Suprapubic skin (tissue), 4 donors: ENCODE measurements around the gene HSPG2.

Experiments used
- CTCF ChIP-seq, 2 donors: fragments of 200-600 bp in 1 of 2; fragments of 450-650 bp in 1 of 2; sonication (generic) in 1 of 2; IDR thresholded peaks; one replicate each; pipeline ENCODE4 v1.5.1; 2016 to 2019; ENCODE audit warnings: antibody characterized with exemption in 2 of 2, mild to moderate bottlenecking in 1 of 2, moderate library complexity in 1 of 2
- EP300 ChIP-seq: sonication (generic); formaldehyde crosslinking; IDR thresholded peaks from one replicate; pipeline ENCODE4 v1.6.1; 2017; ENCODE audit warnings: antibody characterized with exemption
- POLR2A ChIP-seq, 2 donors: fragments of 450-650 bp; IDR thresholded peaks; one replicate each; pipeline ENCODE4 v1.6.1; 2017; ENCODE audit warnings: antibody characterized with exemption in 2 of 2, mild to moderate bottlenecking in 2 of 2, moderate library complexity in 2 of 2
- POLR2AphosphoS5 ChIP-seq, 3 donors: sonication (generic); formaldehyde crosslinking; IDR thresholded peaks; one replicate each; pipeline ENCODE4 v1.6.1; 2017; ENCODE audit warnings: antibody characterized with exemption in 3 of 3

- TF ChIP-seq POLR2A (IDR thresholded peaks at IDR 0.05) (no peak), CTCF (IDR thresholded peaks at IDR 0.05) (no peak), POLR2AphosphoS5 (IDR thresholded peaks at IDR 0.05) (peak in 1 of 3 donors; percentile 5), EP300 (no peak)
Measured at GRCh38 chr1:21926814-21927532, 10.1 kb downstream of the HSPG2 start.
